Fibroblast of lung (primary cell): ENCODE measurements around the gene RAP1GAP.

Source experiments
- EZH2 ChIP-seq: IDR thresholded peaks from 2 replicates; pipeline ENCODE4 v1.5.1; 2012; ENCODE audit warnings: low read length, control low read depth, mild to moderate bottlenecking; ENCODE audit errors: missing control alignments
- TF ChIP-seq, protein P1 (sequence below), 2 donors: IDR thresholded peaks in 1 of 2; conservative IDR thresholded peaks in 1 of 2; 1 replicate in 1 of 2; 2 replicates in 1 of 2; pipeline ENCODE4 v1.5.1; 2011 to 2012; ENCODE audit warnings: low read length in 2 of 2, control low read depth in 1 of 2, inconsistent platforms in 1 of 2, low read depth in 1 of 2, mild to moderate bottlenecking in 1 of 2

GRCh38 chr1:21620496-21620895 lies 48.7 kb downstream of the RAP1GAP start:
- TF ChIP-seq, protein P1, sequence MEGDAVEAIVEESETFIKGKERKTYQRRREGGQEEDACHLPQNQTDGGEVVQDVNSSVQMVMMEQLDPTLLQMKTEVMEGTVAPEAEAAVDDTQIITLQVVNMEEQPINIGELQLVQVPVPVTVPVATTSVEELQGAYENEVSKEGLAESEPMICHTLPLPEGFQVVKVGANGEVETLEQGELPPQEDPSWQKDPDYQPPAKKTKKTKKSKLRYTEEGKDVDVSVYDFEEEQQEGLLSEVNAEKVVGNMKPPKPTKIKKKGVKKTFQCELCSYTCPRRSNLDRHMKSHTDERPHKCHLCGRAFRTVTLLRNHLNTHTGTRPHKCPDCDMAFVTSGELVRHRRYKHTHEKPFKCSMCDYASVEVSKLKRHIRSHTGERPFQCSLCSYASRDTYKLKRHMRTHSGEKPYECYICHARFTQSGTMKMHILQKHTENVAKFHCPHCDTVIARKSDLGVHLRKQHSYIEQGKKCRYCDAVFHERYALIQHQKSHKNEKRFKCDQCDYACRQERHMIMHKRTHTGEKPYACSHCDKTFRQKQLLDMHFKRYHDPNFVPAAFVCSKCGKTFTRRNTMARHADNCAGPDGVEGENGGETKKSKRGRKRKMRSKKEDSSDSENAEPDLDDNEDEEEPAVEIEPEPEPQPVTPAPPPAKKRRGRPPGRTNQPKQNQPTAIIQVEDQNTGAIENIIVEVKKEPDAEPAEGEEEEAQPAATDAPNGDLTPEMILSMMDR (conservative IDR thresholded peaks at IDR 0.05 in 1 of 2, IDR thresholded peaks at IDR 0.05 in 1 of 2; ENCODE audit: low read depth in 1 of 2, low read length in 2 of 2): no peak
- no peak for TF ChIP-seq EZH2
